NCI-H2227 (cell line): ENCODE data around the gene PIGS.
"Not testable (repeated sequence)": the region's sequence is repeated elsewhere in the genome, so short reads cannot be mapped to it uniquely, and the experiment has no call there.

ENCODE experiments used
- DNase-seq: peaks from one replicate; lab custom pipeline; 2025; ENCODE audit not compliant: unreplicated experiment; lab: John Stamatoyannopoulos, UW

The PIGS gene

GRCh38 chr17:28579526-28579925 lies 8.2 kb upstream of the PIGS start:
- DNase-seq = no peak

DNA sequence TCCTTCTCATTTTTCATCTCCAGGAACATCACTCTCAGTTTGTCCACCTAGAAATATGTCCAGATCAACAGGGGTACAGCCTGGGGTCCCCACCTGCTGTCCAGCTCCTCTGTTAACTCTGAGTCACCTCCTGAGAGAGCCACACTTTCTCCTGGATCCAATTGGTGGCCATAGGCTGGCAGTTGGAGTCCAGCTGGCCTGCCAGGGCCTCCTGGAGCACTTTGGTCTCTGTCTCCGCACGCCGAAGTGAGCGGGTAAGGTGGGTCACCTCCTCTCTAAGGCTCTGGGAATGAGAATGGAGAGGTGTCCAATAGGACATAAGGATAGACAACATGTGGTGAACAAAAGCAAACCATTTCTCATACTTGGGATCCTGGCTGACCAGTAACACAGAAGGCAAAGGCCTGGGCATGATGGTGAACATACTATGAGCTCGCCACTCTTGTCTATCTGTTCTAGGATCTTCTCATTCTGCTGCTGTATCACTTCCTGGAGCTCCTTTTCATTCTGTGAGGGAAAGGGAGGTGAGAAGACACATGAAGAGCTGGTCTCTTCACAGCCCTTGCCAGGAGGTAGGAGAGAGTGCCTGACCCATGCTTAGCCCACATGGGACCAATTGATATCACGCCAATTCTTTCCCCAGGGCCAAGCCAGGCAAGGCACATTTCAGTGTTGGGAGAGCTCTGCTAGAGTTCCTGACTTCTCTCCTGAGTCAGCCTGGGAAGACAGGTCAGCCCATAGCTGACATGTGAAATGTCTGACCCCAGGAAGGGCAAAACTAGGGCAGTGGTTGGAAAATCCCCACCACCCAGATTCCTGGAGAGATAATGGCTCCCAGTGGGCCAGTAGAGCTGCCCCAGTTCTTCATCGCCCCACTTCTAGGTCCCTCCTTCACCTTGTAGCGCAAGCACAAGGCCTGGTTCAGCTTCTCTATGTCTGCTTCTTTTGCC lies 7.2 kb upstream of the PIGS start:
- no peak for DNase-seq

DNA sequence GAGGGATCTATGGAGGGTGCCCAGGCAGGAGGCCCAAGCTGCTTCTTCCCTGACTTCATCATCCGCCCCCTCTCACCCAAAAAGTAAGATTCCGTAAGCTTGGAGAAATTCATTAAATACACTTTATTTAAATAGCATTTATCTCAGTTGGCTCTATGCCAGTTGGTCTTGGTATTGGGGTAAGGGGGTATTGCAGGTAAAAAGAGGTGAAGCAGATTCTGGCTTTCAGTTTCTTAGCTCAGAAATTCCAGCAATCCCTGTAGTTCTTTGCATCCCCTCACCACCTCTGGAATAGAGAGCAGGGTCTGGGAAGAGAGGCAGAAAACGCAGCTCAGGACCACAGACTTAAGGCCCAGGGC lies 6.1 kb upstream of the PIGS start:
- DNase-seq = no peak

DNA sequence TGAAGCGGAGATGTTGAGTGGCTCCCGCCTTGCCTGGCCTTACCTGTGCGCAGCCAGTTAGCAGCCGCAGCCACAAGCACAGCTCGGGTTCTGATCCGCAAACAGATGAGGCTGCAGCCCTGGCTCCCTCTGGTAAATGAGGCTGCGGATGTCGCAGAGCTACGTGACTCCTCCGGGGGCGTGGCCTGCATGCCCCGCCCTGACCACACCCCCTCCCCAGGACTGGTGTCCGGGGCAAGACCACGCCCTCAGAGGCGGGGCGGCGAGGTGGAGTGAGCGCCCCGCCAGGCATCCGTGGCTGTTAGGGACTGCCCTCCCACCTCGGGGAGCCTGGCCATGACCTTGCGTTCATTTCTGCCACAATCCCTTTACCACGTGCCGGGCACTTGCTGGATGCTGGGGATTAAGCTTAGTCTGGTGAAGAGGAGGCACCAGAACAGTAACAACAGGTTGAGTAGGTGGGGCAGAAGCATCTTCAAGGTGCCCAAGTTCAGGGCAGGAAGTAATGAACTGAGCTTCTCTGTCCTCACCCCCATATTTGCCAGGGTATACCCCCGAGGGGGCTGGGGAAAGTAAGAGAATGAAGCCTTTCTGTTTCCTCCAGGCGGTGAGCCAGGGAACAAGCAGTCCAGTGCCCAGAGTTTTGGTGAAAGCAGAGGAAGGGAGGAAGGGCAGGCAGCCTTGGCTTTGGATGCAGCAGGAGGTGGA lies 5.6 kb upstream of the PIGS start, which contains the start of gene ALDOC:
TSS of gene ALDOC (minus strand) at position 138 of the 708 bp plus-strand sequence. CDS start 1,363 bp downstream, outside the sequence.
- DNase-seq = peak; percentile 96

- not testable (repeated sequence) for DNase-seq
Measured at GRCh38 chr17:28576016-28576415, 4.7 kb upstream of the PIGS start.

DNA sequence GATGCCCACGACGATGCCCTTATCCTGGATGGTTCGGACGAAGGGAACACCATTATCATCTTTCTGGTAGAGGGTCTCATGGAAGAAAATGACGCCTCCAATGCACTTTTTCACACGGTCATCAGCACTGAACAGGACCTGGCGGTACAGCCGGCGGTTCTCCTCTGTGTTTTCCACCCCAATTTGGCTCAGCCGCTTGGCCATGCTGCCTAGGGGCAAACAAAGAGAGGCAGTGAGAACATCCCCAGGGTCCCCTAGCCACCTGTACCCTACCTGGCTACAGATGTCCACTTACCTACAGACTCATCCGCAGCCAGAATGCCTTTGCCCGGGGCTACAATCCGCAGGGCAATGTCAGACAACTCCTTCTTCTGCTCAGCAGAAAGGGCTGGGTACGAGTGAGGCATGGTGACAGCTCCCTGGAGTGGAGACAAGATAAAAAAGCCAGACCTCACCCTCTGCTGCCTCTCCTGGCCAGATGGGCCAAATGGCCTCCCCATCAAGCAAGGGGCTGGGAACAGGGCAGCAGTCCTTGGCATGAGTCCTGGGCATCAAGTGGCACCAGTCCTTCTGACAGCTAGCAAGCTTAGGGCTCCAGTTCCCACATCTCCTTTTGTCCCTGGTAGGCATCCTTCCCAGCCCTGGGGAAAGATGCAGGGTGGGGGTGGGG lies 3.9 kb upstream of the PIGS start:
- DNase-seq = no peak

GRCh38 chr17:28574526-28574925 lies 3.2 kb upstream of the PIGS start:
- no peak for DNase-seq

DNA sequence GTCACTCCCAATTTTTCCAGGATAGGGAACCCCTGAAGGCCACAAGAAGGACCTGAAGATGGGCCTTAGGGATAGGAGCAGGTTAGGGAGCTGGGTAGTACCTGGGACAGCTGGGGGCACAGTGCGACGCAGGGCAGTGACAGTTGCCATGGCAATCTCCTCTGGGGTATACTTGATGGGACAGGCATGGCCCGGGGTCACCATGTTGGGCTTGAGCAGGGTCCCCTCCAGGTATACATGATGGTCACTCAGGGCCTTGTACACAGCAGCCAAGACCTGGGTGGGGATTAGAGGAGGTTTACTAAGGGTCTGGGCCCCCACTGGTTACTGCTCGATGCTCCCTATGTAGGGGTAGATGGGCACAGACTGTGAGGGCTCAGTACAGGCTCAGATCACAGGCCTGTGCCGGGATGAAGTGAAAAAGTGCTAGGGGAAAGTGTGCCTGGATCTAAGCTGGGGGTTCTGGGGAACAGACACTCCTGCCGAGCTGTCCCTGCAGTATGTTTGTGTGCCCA lies 2.7 kb upstream of the PIGS start:
- DNase-seq = no peak

DNA sequence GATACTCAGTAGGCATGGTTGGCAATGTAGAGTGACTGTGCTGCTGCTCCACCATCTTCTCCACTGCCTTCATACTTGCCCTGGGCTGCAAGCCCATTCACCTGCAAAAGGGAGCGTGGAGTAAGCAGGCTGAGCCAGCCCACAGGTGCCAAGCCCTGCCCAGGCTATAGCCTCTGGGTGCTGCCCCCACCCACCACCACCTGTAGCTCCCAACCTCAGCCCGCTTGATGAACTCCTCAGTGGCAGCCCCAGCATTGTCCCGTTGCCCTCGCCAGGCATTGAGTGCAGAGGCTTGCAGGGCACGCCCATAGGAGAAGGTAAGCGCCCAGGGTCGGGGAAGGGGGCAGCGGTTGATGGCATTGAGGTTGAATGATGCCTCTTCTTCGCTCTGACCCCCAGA lies 2.2 kb upstream of the PIGS start:
- DNase-seq = no peak

- no peak for DNase-seq
Measured at GRCh38 chr17:28573040-28573380, 1.7 kb upstream of the PIGS start.

DNA sequence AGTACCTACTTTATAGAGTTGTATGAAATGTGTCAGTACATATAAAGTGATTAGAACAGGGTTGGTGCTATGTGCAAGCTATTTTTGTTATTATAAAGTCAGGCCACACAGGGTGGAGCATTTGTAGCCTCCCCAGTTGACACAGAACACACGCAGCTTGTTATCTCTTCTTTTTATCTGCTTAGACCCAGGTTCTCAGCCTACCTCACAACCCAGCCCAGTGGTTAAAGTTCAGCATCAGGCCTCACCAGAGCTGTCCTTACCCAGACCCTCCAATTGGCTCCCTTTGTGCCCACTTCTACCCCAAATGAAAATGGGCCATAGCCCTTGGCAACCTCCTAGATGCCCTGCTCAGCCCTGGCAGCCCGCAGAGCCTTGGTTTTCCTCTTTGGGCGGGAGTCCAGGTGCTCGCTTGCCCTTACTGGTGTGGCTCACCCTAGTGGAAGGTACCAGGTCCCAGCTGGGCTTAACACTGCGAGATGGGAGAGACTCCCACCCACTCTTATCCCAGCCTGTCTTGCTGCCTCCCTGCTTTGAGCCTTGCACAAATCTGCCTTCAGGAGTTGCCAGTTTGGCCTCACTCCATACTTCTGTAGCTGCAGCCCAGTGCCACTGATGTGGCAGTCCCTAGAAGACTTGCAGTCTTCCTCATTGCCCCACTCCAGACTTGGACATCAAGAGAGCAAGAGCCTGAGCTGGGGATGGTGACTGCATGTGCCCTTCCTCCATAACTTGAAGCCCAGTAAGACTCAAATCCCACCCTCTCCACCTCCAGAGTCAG lies 1.1 kb upstream of the PIGS start:
- no peak for DNase-seq

DNA sequence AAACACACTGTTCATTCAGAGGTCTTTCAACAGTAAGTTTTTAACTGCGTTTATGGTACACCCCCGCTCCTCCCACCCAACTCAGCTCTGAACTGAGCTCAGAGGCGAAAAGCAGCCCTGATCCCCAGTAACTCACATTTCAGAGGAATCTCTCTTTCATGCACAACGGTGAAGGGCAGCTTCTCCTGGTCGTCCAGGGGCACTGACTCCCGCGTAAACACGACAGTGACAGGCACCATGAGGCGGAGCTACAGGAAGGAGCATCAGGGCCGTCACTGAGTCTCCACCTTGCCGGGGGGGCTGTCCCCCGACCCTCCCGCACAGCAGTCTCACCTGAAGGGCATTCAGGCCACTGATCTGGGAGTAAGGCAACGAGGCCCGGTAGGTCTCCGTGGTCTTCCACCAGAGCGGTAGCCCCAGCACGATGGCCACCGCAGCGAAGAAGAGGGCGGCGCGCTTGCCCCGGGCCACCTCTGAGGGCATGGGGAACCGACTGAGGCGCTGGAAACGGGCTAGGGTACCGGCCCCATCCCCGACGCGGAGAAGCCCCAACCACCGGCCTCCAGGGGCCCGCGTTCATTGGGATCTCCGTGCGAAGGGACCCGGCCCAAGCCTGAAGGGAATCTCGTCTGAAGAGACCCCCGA lies 486 bp downstream of the PIGS start:
- peak; percentile 14 for DNase-seq

- DNase-seq = no peak
Measured at GRCh38 chr17:28569446-28569845, 1.9 kb downstream of the PIGS start.

DNA sequence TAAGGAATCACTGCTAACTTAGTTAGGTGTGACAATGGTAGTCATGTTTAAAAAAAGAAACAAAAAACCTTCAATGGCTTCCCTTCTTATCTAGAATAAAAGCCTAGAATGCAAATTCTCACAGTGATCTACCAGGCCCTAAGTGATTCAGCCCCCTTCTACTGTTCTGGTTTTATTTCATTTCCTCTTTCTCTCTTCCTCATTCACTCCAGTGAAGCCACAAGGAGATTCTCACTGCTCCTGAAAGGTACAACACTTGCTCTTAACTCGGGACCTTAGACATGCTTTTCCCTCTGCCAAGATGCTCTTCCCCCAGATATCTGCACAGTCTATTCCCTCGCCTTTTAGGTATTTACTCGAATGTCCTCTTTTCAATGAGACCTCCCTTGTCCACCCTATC lies 3.7 kb downstream of the PIGS start:
- no peak for DNase-seq

GRCh38 chr17:28563475-28563874 lies 7.8 kb downstream of the PIGS start:
- no peak for DNase-seq

- no peak for DNase-seq
Measured at GRCh38 chr17:28555022-28555421, 16.3 kb downstream of the PIGS start.

DNA sequence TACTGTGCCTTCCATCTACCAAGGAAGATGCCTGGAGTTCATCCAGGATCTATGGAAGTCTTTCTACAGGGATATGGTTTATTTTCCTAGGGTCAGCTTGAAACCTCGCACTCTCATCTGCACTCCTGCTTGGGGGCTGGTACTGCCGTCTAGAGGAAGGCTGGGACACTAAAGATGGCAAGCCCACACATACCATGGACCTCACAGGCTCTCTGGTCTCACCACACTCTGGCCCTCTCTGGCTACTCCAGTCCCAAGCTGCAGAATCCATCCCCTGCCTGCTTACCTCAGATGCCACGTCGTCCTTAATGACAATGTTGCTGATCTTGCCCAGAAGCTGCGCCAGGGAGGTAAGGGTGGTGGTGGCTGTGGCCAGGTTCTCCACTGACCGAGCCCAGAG lies 16.8 kb downstream of the PIGS start:
- no peak for DNase-seq

- no peak for DNase-seq
Measured at GRCh38 chr17:28553000-28553505, 18.3 kb downstream of the PIGS start.

- peak; percentile 80 for DNase-seq
Measured at GRCh38 chr17:28552176-28552999, 18.9 kb downstream of the PIGS start, which contains the start of gene UNC119. TSS of gene UNC119 (minus strand) at chr17:28552624. CDS start at chr17:28552557, 67 bp downstream.
